Astrocyte of the hippocampus (primary cell): ENCODE measurements around the gene BBS4.

ENCODE experiments used
- DNase-seq: peaks from one replicate; pipeline ENCODE4 v3.0.0; 2011; ENCODE audit warnings: low read depth, low spot score

The BBS4 gene

GRCh38 chr15:72760590-72761260, 74.7 kb downstream of the BBS4 start:
- no peak for DNase-seq

- no peak for DNase-seq
These were observed 78.6 kb downstream of the BBS4 start for GRCh38 chr15:72764656-72765055.

DNA sequence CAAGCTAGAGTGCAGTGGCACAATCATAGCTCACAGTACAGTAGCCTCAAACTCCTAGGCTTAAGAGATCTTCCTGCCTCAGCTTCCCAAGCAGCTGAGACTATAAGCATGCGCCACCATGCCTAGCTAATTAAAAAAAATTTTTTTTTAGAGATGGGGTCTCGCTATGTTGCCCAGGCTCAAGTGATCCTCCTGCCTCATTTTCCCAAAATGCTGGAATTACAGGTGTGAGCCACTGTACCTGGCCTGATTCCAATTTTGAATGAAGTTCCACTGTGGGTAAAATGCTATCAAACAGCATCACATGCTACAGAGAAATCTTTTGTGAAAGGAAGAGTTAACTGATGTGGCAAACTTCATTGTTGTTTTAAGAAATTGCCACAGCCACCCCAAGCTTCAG, 80.0 kb downstream of the BBS4 start:
- no peak for DNase-seq

DNA sequence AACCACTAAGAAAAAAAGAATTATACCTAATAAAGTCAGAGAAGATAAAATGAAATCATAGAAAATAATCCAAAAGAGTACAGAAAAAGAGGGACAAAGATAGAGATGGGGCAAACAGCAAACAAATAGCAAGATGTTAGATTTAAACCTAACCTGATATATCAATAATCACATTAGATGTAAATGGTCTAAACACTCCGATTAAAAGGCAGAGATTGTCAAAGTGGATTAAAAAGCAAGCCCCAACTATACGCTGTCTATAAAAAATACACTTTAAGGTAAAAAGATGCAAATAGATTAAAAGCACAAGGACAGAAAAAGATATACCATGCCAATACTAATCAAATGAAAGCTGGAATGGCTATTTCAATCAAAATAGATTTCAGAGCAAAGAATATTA, 80.8 kb downstream of the BBS4 start:
- DNase-seq: no peak

- no peak for DNase-seq
These were observed 84.8 kb downstream of the BBS4 start for GRCh38 chr15:72770673-72771328.

- no peak for DNase-seq
These were observed 85.3 kb downstream of the BBS4 start for GRCh38 chr15:72771329-72771725.

DNA sequence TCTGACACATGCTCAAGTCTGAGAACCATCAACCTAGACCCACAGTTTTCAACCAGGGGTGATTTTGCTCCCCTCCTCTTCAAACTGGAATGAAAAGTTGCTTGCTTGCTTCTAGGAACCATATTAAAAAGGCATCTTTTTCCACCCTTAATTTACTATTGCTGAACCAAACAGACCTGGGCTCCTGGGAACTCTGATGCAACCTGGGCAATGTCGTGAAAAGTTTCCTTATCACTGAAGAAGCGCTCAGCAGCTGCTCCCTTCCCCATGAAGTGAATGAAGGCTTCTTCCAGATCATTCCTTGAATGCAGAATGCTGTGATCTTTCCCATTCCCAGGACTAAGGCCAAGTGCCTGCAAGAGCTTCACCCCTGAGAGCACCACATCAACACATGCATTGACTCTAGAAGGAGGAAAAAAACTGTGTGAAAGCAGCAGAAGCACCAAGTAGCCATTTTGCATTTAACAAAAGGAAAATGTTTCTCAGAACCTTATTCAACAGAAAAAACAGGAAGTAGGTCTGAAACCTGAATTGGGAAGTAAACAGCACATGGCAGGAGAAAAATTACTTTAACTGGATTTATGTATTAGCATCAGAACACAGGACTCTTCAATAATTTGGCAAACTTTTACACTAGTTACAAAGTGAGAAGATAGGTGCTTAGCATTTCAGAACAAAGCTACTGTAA, 88.8 kb downstream of the BBS4 start:
- DNase-seq: no peak

- DNase-seq: peak; percentile 43
These were observed 92.8 kb downstream of the BBS4 start for GRCh38 chr15:72778796-72779195.

GRCh38 chr15:72781631-72782030, 95.6 kb downstream of the BBS4 start:
- no peak for DNase-seq

DNA sequence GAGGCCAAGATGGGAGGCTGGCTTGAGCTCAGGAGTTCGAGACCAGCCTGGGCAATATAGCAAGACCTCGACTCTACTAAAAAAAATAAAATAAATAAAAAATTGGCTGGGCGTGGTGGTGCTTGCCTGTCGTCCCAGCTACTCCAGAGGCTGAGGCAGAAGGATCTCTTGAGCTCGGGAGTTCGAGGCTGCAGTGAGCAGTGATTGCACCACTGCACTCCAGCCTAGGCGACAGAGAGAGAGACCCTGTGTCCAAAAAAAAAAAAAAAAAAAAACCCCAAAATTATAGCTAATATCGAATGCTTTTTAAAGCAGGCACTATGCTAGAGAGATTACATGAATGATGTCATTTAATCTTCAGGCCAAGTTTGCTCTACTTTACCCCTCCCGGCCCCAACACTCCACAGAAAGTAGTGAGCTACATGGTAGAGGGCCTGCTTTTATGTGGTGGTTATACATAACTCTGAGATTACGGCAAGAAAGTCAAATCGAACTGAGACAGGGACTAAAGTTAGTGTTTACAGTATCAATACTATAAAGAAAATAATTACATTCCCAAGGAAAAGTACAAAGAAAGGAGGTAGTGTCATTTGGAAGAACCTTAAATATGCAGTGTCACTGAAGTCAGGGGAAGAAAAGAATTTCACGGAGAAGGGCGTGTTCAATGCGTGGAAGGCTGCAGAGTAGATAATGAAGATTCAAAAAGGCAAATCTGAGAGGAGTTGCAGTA, 96.4 kb downstream of the BBS4 start:
- no peak for DNase-seq

GRCh38 chr15:72783004-72783639, 97.1 kb downstream of the BBS4 start:
- DNase-seq: no peak

- DNase-seq: peak; percentile 98
These were observed 97.8 kb downstream of the BBS4 start, which contains the start of gene ADPGK for GRCh38 chr15:72783640-72784455. ADPGK (minus strand) TSS chr15:72783758; CDS start chr15:72783691, 67 bp downstream.

- DNase-seq: no peak
These were observed 98.5 kb downstream of the BBS4 start for GRCh38 chr15:72784456-72784876.

DNA sequence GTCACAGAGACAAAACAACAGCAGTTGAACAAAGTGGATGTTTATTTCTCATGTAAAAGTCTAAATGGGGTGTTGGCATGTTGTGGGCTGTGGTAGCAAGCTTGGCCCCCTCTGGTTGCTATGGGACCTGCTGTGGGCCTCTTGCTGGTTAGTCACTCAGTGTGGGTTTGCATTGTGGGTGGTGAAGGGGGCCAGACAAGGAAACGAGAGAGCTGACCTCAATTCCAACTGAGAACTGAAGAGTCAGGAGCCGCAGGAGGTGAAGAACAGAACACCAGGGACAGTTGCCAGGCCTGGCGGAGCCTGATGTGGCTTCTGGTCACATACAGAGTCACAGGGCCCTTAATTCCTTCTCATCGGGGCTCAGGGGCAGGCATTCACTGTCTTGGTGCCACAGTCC, 99.4 kb downstream of the BBS4 start:
- peak; percentile 88 for DNase-seq

DNA sequence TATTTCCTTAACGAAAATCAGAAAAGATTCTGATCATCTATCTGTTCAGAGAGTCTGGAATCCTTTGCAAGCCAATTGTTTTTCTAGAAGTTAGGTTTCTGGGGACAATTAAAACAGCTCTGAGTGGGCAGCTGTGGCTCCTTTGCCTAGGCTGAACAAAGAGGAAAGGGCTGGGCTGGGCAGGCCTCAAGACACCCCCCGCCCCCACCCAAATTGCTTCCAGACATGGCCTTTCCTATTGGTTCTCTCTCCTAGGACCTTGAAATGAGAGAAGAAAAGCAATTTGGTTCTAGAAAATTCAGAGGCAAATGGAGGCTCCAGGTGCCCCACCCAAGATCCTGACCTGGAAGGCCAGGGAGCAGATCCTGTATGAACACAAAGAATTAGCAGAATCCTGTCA, 99.8 kb downstream of the BBS4 start:
- DNase-seq: no peak

- DNase-seq: no peak
These were observed 100.2 kb downstream of the BBS4 start for GRCh38 chr15:72786242-72786641.

DNA sequence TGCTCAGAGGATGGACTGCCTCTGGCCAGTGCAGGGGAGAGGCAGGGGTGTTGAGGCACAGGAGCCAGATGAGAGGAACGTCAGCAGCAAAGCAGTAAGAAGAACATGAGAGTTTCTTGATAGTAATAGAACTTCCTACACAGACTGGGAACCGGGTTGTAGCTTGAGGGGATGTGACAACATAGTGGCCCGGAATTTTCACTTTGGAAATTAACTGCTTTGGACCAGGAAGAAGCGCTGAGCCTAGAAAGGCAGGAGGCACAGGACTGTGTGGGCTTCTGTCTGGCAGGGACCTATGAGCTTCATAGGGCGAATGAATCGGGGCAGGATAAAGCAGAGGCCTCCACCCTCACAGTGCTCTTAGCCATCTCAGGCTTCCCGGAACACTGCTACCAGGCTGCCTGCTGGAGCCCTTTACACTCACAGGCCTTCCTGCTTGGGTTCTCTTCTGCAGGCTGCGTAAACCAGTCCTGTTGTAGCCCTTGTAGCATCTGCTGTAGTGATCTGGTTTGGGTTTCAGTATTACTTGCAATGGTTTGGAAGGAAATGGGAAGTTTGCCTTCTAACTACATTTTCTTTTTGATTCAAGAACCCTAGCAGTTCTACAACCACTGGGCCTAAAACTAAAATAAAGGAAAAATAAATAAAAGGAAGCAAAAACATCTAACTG, 100.8 kb downstream of the BBS4 start:
- no peak for DNase-seq

DNA sequence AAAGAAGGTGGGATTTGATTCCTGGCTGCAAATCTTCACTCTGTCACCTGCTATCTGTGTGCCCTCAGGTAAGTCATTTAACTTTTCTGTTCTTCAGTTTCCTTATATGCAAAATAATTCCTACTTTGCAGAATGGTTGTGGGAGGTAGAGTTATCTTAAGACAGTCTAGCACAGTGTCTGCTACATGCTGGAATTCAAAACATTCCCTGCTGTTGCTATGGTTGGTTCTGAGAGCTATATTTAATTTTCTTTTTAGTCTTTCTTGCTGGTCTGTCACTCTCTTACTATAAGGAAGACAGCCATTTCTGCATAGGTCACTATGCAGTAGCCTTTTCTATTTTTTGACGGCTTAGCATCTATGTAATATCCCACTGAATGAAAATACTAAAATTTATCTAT, 101.5 kb downstream of the BBS4 start:
- DNase-seq: peak; percentile 10
